ENCODE measurements around the gene FOXO3. TPM values are rescaled to one million over a fixed set of nuclear protein-coding genes. Genes with fewer than 3 reads are reported as not detected.

Gene FOXO3
- total and polyA plus RNA-seq, 2 of the 13 experiments (the other 11 are each of a cell fraction or from before 2014, with no cell fraction given), result 16.0 to 22.5 TPM

DNA sequence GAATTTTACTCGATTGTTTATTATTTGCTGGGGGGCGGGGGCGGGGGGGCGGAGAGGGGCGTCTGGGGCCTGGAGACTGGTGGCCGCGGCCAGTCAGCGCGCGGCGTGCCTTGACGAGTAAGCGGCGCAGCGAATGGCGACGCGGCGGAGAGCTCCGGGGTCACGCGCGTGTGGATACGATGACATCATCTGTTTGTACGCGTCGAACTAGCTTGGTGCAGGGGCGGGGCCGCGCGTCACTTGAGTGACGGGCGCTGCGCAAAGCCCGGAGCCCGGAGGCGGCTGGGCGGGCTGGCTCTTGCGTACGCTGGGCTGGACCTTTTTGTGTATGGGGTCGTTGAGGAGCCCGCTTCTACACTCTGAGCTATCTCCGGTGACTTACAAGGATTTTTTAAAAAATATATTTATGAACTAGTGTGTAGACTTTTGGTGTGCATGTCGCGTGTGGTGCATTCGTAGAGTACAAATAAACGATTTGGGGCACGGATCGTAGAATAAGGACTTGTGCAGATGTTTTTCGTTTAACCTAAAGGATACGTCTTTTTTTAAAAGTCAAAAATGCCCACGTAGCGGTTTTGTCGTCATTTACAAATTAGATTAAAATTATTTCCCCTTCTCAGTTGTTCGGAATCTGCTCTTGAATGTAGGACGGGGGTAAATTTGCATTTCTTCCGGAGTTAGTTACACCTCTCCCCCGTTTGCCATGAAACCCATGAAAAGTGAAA is 2.2 kb upstream of the FOXO3 start (continued):
- TF ChIP-seq, protein P1, sequence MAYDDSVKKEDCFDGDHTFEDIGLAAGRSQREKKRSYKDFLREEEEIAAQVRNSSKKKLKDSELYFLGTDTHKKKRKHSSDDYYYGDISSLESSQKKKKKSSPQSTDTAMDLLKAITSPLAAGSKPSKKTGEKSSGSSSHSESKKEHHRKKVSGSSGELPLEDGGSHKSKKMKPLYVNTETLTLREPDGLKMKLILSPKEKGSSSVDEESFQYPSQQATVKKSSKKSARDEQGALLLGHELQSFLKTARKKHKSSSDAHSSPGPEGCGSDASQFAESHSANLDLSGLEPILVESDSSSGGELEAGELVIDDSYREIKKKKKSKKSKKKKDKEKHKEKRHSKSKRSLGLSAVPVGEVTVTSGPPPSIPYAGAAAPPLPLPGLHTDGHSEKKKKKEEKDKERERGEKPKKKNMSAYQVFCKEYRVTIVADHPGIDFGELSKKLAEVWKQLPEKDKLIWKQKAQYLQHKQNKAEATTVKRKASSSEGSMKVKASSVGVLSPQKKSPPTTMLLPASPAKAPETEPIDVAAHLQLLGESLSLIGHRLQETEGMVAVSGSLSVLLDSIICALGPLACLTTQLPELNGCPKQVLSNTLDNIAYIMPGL (CRISPR knock-in tag; IDR thresholded peaks at IDR 0.05; ENCODE audit: borderline replicate concordance in 1 of 2, low read depth in 1 of 2), result peak; percentile 43 to 58; a peak in 1 of 4 replicates
- TF ChIP-seq, protein P2, sequence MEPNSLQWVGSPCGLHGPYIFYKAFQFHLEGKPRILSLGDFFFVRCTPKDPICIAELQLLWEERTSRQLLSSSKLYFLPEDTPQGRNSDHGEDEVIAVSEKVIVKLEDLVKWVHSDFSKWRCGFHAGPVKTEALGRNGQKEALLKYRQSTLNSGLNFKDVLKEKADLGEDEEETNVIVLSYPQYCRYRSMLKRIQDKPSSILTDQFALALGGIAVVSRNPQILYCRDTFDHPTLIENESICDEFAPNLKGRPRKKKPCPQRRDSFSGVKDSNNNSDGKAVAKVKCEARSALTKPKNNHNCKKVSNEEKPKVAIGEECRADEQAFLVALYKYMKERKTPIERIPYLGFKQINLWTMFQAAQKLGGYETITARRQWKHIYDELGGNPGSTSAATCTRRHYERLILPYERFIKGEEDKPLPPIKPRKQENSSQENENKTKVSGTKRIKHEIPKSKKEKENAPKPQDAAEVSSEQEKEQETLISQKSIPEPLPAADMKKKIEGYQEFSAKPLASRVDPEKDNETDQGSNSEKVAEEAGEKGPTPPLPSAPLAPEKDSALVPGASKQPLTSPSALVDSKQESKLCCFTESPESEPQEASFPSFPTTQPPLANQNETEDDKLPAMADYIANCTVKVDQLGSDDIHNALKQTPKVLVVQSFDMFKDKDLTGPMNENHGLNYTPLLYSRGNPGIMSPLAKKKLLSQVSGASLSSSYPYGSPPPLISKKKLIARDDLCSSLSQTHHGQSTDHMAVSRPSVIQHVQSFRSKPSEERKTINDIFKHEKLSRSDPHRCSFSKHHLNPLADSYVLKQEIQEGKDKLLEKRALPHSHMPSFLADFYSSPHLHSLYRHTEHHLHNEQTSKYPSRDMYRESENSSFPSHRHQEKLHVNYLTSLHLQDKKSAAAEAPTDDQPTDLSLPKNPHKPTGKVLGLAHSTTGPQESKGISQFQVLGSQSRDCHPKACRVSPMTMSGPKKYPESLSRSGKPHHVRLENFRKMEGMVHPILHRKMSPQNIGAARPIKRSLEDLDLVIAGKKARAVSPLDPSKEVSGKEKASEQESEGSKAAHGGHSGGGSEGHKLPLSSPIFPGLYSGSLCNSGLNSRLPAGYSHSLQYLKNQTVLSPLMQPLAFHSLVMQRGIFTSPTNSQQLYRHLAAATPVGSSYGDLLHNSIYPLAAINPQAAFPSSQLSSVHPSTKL (CRISPR knock-in tag; IDR thresholded peaks at IDR 0.05), result peak; percentile 38; the same call in 1 of the 2 replicates
- peak; percentile 61 for TF ChIP-seq ZNF768 (CRISPR knock-in tag; IDR thresholded peaks at IDR 0.05)
- TF ChIP-seq ZNF337 (CRISPR knock-in tag; IDR thresholded peaks at IDR 0.05; ENCODE audit: borderline replicate concordance, low read depth), result no peak
- no peak for TF ChIP-seq PITX1 (CRISPR knock-in tag; IDR thresholded peaks at IDR 0.05)
- TF ChIP-seq, protein P3, sequence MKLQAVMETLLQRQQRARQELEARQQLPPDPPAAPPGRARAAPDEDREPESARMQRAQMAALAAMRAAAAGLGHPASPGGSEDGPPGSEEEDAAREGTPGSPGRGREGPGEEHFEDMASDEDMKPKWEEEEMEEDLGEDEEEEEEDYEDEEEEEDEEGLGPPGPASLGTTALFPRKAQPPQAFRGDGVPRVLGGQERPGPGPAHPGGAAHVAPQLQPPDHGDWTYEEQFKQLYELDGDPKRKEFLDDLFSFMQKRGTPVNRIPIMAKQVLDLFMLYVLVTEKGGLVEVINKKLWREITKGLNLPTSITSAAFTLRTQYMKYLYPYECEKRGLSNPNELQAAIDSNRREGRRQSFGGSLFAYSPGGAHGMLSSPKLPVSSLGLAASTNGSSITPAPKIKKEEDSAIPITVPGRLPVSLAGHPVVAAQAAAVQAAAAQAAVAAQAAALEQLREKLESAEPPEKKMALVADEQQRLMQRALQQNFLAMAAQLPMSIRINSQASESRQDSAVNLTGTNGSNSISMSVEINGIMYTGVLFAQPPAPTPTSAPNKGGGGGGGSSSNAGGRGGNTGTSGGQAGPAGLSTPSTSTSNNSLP (IDR thresholded peaks at IDR 0.05; ENCODE audit: low read depth, low read length), result peak; percentile 67; the same call in 1 of the 2 replicates
- no peak for TF ChIP-seq MTF2 (CRISPR knock-in tag; IDR thresholded peaks at IDR 0.05; ENCODE audit: borderline replicate concordance)
- TF ChIP-seq, protein P4, sequence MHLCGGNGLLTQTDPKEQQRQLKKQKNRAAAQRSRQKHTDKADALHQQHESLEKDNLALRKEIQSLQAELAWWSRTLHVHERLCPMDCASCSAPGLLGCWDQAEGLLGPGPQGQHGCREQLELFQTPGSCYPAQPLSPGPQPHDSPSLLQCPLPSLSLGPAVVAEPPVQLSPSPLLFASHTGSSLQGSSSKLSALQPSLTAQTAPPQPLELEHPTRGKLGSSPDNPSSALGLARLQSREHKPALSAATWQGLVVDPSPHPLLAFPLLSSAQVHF (CRISPR knock-in tag; IDR thresholded peaks at IDR 0.05), result no peak
- no peak for TF ChIP-seq ZNF34 (CRISPR knock-in tag; IDR thresholded peaks at IDR 0.05; ENCODE audit: borderline replicate concordance)
- TF ChIP-seq BRD4 (CRISPR knock-in tag; IDR thresholded peaks at IDR 0.05), result no peak
- no peak for TF ChIP-seq ZNF3 (CRISPR knock-in tag; IDR thresholded peaks at IDR 0.05)
- TF ChIP-seq, protein P5, sequence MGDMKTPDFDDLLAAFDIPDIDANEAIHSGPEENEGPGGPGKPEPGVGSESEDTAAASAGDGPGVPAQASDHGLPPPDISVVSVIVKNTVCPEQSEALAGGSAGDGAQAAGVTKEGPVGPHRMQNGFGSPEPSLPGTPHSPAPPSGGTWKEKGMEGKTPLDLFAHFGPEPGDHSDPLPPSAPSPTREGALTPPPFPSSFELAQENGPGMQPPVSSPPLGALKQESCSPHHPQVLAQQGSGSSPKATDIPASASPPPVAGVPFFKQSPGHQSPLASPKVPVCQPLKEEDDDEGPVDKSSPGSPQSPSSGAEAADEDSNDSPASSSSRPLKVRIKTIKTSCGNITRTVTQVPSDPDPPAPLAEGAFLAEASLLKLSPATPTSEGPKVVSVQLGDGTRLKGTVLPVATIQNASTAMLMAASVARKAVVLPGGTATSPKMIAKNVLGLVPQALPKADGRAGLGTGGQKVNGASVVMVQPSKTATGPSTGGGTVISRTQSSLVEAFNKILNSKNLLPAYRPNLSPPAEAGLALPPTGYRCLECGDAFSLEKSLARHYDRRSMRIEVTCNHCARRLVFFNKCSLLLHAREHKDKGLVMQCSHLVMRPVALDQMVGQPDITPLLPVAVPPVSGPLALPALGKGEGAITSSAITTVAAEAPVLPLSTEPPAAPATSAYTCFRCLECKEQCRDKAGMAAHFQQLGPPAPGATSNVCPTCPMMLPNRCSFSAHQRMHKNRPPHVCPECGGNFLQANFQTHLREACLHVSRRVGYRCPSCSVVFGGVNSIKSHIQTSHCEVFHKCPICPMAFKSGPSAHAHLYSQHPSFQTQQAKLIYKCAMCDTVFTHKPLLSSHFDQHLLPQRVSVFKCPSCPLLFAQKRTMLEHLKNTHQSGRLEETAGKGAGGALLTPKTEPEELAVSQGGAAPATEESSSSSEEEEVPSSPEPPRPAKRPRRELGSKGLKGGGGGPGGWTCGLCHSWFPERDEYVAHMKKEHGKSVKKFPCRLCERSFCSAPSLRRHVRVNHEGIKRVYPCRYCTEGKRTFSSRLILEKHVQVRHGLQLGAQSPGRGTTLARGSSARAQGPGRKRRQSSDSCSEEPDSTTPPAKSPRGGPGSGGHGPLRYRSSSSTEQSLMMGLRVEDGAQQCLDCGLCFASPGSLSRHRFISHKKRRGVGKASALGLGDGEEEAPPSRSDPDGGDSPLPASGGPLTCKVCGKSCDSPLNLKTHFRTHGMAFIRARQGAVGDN (CRISPR knock-in tag; IDR thresholded peaks at IDR 0.05), result no peak; the same call in none of the 2 replicates
- no peak for TF ChIP-seq ZNF883 (CRISPR knock-in tag; IDR thresholded peaks at IDR 0.05; ENCODE audit: not compliant biosample characterization)
- no peak for TF ChIP-seq SP1 (IDR thresholded peaks at IDR 0.05)
- TF ChIP-seq SP1 (CRISPR knock-in tag; IDR thresholded peaks at IDR 0.05), result peak; percentile 99
- no peak for TF ChIP-seq ZNF782 (CRISPR knock-in tag; IDR thresholded peaks at IDR 0.05; ENCODE audit: borderline replicate concordance)
